Activated CD4-positive, alpha-beta T cell treated with anti-CD3 and anti-CD28 coated beads for 48 hours (primary cell): Measurements from ENCODE around the gene NIPAL4.

Experiments used
- DNase-seq: peaks from one replicate; pipeline ENCODE4 v3.0.0-alpha.2; 2020

The NIPAL4 gene

DNA sequence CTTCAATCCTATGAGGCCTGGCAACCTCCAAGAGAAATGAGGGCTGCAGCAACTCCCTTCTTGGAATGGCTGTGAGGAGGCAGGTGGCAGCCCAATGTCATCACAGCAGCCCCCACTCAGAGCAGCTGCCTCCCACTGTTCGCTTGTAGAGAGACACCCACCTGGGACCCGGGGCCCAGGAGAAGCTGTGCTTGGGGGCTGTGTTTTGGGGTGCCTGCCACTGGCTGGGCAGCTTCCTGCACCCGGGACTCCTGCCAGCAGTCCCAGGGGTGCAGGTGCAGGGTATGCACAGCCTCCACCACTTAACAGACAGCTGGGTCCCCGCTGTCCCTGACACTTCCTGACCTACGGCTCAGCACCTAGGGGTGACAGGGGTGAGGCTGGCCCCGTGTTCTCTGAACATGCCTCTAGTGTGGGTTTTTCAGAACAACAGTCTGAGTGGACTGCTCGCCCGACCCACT, 26.2 kb downstream of the NIPAL4 start:
- no peak for DNase-seq

DNA sequence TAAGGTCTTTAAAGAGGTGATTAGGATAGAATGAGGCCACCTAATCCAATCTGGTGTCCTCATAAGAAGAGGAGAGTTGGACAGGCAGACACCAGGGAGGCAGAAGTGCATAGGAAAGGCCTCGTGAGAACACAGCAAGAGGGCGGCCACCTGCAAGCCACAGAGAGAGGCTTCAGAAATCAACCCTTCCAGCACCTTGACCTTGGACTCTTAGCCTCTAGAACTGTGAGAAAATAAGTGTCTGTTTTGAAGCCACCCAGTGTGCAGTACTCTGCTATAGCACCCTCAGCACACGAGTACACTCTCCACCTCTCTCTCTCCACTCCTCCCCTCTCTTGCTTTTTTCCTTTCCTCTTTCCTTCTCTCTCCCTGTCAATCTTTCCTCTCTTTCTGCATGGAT, 26.8 kb downstream of the NIPAL4 start:
- DNase-seq, result no peak

DNA sequence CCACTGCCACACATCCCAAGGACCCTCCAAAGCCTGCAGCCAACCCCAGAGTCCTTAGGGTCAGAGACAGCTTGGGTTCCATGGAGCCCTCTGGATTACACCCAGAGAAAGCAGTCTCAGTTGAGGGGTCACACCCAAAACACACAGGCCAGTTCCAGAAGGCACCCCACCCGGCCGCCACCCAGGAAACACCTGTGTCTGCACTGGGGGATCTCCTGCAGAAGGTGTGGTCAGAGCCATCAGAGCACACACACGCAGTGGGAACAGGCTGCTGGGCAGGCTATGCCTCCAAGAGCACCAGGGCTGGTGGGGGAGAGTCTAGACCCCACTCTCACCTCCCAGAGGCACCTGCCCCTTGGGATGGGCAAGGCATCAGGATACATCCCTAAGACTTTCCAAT, 27.3 kb downstream of the NIPAL4 start:
- DNase-seq, result no peak

DNA sequence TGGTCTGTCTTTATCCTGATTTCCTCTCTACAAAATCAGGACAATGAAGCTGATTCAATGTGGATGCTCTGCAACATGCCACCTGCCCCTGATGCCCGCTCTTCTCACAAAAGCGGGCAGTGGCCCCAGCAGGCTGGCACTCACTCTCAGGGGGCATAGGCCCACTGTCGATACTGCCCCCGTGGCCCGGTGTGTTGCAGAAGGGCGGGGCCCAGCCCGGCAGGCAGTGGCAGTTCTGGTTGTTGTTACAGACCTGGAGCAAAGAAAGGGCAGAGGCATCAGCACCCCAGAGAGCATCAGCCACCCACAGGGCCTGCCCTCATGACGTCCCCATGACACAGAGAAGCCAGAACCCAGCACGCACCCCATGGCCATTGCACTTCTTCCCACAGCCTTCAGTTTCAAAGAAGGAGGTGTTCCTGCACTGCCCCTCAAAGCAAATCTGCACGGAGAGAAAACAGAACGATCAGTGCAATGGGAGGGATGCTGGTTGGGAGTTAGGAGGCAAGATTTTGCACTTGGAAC, 31.5 kb downstream of the NIPAL4 start:
- no peak for DNase-seq

DNA sequence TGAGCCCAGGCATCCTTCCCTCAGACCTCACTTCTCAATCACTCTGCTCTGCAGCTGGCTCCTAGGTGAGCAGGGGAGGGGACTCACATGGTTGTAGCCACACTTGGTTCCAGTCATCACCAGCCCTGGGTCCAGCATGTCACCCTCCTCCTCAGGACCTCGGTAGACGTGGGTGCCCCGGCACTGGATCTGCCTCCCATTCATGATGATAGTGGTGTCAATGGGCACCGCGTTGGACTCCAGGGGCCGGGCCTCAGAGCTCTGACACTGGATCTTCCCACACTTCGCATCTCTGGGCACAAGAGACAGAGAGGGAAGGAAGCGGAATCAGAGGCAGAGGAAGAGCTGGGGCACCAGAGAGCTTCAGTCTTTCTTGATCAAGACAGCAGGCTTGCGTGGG, 32.9 kb downstream of the NIPAL4 start:
- no peak for DNase-seq

DNA sequence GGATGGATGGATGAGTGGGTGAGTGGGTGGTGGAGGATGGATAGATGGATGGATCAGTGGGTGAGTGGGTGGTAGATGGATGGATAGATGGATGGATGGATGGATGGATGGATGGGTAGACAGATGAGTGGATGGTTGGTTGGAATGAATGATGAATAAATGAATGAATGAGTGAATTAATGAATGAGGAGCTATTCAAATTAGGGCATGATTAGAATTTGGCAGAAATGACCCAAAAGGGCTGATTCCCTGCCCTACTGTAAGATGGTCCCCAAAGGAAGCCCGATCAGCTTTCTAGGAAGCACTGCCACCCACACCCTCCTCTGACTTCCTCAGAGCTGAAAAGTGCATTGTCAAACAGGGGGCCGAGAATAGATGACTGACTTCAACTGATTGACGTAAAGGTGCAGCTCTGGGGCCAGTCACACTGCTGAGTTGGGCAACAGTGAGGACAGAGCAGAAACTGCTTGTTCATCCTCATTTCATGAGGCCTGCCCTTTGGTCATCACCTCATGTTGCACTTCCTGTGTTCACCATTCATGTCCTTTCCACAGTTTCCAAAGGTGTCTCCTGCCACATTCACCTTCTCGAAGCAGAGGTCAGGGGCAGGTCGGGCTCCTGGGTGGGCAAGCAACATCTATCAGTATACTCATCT, 34.3 kb downstream of the NIPAL4 start:
- no peak for DNase-seq

DNA sequence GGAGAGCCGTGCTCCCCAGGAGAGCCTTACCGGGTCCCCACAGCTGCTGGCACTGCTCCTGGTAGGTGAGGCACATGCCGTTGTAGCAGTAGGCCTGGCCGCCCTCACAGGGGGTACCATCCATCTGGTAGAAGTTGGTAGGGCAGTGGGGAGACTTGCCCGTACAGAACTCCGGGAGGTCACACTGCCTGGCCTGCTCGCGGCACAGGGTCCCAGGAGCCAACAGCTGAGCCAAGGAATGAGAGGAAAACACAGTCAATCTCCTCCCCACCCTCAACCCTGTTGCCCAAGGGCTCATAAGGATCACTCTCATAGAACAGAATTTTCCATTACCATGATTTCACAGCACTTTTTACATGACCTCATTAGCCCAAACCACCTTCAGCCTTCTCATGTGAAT, 36.9 kb downstream of the NIPAL4 start:
- no peak for DNase-seq

DNA sequence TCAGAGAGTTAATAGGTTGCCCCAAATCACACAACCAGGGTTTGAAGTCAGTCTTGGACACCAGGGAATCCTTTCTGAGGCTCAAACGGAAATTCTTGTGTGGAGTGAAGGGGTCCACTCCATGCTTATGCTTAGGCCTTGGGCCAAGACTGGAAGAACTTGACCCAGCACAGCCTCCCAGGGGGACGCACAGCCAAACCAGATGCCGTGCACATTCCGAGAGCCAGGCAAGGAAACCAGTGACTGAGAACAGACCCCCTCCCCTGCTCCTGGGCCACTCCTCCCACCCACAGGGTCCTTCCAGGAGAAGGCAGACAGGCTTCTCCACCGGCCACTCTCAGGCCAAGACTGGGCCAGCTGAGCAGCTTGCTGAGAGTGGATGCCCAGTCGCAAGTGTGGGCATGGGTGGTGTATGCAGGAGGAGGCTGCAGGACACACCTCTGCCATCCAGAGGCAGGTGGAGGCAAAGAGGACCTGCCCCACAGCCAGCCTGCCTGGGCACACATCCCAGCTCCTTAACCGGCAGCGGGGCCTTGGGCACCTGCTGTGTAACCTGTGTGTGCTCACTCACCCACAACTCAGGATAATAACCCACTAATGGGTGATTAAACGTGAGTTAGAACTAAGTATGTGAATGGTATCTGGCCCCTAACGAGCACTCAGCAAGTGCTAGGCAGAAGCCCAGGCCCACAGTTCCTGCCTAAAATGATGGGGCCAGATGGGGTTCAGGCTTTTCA, 38.0 kb downstream of the NIPAL4 start:
- no peak for DNase-seq

DNA sequence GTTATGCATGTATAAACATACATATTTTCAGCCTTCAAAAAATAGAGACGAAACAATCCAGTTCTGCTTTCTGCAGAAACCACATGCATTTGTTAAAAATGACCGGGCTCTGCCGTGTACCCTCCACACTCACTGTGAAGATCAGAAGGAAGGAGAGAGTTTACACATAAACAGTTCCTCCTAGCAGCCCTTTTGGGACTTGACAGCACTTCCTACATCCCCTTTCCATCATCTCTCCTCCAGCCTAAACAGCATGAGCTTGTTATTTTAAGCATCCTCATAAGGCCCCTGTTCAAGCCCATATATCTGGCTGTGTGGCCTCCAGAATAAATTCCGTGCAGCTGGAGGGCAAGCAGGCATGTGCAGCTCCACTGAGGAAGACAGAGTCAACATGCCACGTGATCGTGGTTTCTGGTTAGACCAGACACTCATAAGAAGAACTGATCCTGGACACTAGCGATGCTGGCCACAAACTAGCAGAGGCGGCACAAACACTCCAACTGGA, 42.2 kb downstream of the NIPAL4 start:
- no peak for DNase-seq

DNA sequence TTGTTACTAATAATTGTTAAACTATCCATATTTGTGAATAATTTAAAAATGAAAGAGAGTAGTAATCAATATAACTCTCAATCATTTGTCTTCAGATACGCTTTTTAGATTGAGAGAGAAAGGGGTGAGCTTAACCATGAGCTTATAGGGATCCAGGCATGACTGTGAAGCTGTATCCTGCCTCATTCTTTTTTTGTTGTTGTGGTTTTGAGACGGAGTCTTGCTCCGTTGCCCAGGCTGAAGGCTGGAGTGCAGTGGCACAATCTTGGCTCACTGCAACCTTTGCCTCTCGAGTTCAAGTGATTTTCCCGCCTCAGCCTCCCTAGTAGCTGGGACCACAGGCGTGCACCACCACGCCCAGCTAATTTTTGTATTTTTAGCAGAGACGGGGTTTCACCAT, 44.0 kb downstream of the NIPAL4 start:
- no peak for DNase-seq

DNA sequence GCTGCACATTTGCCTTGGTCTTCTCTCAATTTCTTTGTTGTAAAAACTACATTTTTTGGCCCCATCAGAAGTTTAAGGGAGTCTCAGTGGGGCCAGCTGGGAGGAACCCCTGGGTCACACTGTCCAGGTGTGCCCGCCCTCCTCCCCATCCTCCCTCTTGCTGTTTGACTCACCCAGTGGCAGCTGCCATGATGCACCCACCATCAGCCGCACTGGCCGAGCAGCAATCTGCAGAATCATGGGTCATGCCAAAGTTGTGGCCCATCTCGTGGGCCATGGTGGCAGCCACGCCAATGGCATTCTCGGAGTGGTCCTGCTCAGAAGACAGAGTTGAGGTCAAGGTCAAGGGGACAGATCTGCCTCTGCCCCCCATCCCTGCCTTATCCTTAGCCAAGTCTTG, 45.5 kb downstream of the NIPAL4 start:
- DNase-seq, result no peak

DNA sequence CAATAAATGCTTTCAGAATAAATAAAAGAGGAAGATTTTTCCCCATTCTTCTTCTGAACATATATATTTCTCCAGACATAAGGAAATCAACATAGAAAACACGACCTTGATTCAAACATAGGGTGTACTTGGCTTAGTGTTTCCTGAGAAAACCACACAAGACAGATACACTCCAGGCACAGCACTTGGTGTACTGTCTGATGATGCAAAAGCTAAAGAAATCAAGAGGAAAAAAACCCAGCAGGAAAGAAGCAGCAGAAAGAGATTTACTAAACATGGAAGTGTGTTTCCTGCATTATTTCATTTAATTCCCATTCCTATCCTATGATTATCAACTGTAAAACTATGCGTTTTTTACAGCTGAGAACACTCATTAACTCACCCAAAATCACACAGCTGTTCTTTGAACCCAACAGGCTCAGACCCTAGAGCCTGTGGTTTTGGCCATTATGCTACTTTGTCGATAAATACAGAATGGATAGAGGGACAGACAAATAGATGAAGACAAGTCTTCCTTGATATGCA, 46.1 kb downstream of the NIPAL4 start:
- DNase-seq, result no peak

DNA sequence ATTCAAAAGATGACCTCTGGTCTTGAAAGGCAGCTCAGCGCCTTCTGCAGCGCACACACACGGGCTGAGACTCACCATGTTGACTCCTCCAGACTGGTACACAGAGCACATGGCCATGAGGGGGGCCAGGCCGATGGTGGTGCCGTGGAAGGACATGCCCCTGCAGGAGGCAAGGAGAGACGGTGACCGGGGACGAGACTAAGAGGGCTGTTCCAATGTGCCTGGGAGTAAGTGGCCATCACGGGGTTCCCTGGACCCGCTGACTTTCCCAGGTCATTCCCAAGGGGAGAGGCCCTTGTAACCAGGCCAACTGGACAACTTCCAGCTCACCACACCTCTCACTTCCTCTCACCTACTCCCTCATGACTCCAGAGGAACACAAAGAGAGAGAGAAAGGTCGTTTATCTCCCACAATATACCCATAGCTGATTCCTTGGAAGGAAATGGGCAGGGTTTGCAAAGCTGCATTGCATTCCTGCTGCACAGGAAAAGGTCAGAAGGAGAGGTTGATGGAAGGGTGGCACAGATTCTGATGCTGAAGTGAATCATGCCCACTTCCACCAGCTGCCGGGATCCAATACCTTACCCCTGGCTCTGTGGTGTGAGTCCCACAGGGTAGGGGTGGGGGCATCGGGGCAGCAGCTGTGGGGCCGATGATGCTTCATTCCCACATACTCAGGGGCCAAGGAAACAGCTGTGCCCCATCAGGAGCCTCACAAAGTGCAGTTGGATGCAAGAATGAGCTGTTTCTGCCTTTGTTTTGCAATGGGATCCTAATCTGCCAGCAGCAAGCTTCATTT, 47.2 kb downstream of the NIPAL4 start:
- no peak for DNase-seq

DNA sequence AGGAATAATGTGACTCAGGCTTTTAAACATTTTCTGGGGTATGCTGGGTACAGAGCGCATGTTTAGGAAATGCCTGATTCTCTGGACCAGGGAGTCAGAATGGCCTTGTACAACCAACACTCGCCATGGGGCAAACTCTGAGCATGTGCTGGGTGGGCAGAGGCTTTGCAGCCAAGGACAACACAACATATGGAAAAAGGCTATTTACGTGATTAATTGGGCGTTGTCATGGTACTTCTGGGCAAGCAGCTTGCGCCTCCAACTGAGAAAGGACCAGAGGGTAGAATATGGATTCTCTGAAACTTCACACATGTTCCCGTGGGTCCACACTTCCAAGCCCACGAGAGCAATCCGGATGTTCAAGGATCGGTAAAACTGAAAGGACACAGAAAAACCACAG, 49.1 kb downstream of the NIPAL4 start:
- no peak for DNase-seq

DNA sequence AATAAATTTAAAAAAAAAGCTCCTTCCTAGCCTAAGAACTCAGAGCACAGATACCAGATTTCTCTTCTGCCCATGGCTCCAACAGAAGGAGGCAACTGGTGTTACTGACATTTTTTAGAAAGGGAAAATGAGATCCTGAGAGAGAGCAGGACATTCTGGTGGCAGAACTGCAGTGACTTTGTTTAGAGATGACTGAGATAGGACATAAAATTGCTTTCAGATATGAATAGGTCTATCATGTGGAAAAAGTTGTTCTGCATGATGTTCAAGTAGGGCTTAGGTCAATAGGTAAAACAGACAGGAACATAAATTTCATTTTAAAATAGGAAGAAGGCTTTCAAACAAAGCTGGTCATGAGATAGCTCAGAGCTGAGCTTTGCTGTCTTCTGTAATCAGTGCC, 49.6 kb downstream of the NIPAL4 start:
- no peak for DNase-seq

DNA sequence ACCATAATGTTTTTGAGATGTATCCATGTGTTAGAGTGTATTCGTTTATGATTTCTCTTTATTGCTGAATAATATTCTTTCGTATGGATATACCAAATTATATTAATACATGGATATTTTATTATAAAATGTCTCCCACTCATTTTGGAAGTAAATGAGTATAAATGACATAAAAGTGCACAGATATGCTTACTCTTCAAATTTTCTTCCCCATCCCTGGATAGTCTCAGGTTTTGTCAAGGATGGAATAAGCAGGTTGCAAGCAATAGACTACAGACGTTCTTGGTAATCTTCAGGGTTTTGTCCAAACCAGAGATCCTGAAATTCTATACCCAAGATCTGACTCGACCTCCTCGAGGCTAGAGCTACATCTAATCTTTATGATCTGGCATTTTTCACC, 50.7 kb downstream of the NIPAL4 start:
- DNase-seq, result no peak

DNA sequence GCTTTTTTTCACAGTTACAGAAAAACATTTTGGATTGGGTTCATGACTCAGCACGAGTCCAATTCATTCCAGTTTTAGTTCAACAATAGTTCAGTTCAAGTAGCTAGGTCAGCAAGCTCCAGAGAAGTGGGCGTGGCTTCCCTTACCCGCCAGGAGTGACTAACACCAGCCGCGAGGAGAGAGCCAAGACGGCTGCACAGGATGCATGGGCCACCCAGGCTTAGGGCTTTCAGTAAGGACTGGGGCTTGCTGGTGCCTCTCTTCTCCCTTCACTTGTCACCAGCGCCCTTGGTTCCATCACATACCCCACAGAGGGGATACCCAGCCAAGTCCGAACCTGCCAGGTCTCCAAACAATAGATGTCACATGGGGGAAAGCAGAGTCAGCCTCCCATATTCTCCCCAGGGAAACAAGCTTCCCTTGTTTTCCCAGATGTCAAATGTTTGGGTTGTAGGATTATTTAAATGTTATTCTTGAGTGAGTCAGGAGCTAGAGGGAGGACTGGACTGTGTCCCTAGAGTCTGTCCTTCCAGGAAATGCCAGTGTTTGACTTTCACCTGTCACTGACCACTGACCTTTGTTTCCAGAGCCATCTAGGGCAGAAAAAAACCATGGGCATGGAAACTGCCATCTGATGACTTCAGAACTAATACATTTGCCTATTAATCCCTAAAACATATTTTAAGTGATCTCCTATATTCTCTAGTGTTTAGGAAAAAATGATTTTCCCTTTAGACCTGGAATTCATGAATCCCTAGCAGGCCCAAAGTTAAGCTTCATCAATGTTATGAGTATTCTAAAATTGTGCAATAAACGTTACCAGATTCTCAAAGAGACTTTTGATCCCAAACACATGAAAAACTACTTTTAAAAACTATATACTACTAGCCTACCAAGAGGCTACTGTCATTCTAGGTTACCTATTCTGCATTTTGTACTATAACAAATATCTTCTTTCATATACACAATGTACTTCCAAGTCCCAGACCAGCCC, 51.9 kb downstream of the NIPAL4 start:
- DNase-seq, result peak; percentile 57

DNA sequence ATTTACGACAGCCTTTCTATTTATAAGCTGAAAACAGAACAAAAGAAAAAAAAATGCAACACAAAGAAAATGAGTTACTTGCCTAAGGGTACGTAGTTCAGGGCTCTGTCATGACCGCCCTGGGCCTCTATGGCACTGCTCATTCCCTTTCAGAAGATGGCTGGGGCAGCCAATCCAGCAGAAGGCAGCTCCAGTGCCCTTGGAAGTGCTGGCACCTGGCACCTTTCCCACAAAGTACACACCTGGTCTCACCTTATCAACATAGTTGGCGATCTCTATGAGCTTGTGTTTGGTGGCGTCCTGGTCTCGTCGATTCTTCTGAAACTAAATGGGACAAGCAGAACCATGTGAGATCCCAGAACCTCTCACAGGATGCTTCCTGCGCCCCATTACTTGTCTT, 53.2 kb downstream of the NIPAL4 start:
- DNase-seq, result no peak

DNA sequence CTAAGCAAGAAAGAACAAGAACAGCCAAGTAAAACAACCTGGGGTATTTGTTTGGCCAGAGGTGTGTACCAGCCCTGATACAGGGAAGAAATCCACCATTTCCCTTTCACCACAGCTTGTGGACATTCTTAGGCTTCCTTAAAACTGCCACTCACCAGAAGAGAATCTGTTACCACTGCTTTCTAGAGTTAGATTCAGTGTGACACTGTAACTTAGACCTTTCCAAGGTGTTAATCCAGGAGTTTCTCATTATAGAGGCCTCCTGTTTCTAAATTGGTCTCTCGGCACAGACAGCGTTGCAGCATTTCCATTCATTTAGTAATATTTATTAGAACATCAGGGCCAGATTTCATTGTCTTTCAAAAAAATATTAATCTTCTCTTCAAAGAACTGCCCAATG, 55.0 kb downstream of the NIPAL4 start:
- DNase-seq, result no peak

DNA sequence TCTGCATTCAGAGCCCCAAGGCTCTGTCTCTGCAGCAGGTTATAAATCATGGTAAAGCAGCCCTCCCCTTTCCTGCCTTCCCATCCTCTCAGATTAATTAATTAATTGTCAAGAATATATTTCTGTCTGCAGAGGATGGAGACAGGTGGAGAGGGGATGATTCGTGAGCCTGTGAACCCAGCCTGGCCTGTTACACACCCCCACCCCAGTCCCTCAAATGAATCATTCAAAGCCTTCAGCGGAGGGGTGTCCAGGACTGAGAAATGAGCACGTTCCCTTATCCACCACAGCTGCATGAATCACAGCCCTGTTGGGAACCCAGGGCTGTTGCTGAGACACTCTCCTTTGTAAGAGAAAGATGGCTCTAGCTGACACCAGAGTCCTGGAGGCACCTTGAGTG, 56.0 kb downstream of the NIPAL4 start:
- DNase-seq, result peak; percentile 68

DNA sequence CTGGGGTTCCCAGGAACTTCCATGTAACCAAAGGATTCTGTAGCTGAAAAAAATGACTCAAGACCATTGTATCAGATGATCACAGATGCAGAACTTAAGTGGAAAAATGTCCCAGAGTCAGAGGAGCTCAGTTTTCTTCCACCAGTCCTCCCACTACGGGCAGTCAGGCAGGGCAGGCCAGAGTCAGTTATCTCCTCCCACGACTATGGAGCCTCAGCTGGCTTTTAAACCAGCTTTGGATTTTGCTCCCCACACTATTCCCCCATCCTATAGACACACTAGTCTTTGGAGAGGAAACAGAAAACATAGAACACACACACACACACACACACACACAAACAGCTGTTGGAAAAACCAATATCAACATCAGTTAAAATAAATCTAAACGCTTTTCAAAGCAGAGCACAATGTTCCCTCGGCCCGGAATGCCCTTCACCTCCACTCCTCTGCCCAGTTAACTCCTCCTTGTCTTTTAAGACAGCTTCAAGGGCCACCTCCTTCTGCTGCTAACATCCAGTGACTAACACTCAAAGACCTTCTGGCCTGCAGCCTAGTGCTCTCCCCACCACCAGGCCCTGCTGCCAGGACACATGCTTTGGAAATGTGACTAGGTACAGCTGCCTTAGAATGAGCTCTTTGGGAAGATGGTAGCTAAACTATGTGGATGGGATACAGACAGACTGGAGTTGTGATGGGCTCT, 56.8 kb downstream of the NIPAL4 start:
- no peak for DNase-seq
